GM12892 (cell line): ENCODE measurements around the gene TMEM63A.
"Not testable (repeated sequence)": the region's sequence is repeated elsewhere in the genome, so short reads cannot be mapped to it uniquely, and the experiment has no call there.

Source experiments
- POLR2A ChIP-seq: IDR thresholded peaks from 2 replicates; pipeline ENCODE4 v1.6.1; 2011; ENCODE audit warnings: low read depth, low read length, control low read depth
- POLR2AphosphoS5 ChIP-seq: IDR thresholded peaks from 2 replicates; pipeline ENCODE4 v1.6.1; 2011; ENCODE audit warnings: low read depth, low read length, control low read depth
- TAF1 ChIP-seq: IDR thresholded peaks from 2 replicates; pipeline ENCODE4 v1.6.1; 2011; ENCODE audit warnings: low read depth, mild to moderate bottlenecking, control low read depth, low read length, borderline replicate concordance

GRCh38 chr1:225796097-225796496 lies 86.1 kb downstream of the TMEM63A start:
- not testable (repeated sequence) for TF ChIP-seq POLR2A, POLR2AphosphoS5, TAF1
